Smooth muscle cell (in vitro differentiated cells): ENCODE results near the gene IQCK. TPM values are rescaled to one million over a fixed set of nuclear protein-coding genes. Genes with fewer than 3 reads are reported as not detected.

Experiments used
- DNase-seq: peaks from one replicate; lab custom pipeline; 2025; ENCODE audit not compliant: unreplicated experiment; lab: John Stamatoyannopoulos, UW
- H2AFZ ChIP-seq: fragments of 200-600 bp; sonication (generic); 2 replicates; pipeline ENCODE4 v1.6.0; 2016; ENCODE audit warnings: antibody characterized with exemption, low read depth, mild to moderate bottlenecking
- H3F3A ChIP-seq: fragments of 200-600 bp; sonication (generic); 2 replicates; pipeline ENCODE4 v1.6.0; 2017; ENCODE audit warnings: antibody characterized with exemption, low read depth
- H3K27ac ChIP-seq: fragments of 200-600 bp; sonication (generic); 2 replicates; pipeline ENCODE4 v1.5.1; 2016; ENCODE audit warnings: low read depth, mild to moderate bottlenecking
- H3K27me3 ChIP-seq: fragments of 200-600 bp; sonication (generic); 2 replicates; pipeline ENCODE4 v1.6.1; 2016; ENCODE audit warnings: low read depth, mild to moderate bottlenecking
- H3K36me3 ChIP-seq: fragments of 200-600 bp; sonication (generic); 2 replicates; pipeline ENCODE4 v1.5.1; 2016; ENCODE audit warnings: low read depth
- H3K4me1 ChIP-seq: fragments of 200-600 bp; sonication (generic); 2 replicates; pipeline ENCODE4 v1.5.1; 2016; ENCODE audit warnings: low read depth
- H3K4me2 ChIP-seq: fragments of 200-600 bp; sonication (generic); 2 replicates; pipeline ENCODE4 v1.6.0; 2016; ENCODE audit warnings: mild to moderate bottlenecking
- H3K4me3 ChIP-seq: fragments of 200-600 bp; sonication (generic); 2 replicates; pipeline ENCODE4 v1.5.1; 2016; ENCODE audit warnings: mild to moderate bottlenecking
- H3K79me2 ChIP-seq: fragments of 200-600 bp; sonication (generic); 2 replicates; pipeline ENCODE4 v1.6.0; 2016; ENCODE audit warnings: low read depth, mild to moderate bottlenecking
- H3K9ac ChIP-seq: fragments of 200-600 bp; sonication (generic); 2 replicates; pipeline ENCODE4 v1.6.0; 2016; ENCODE audit warnings: low read depth
- H3K9me3 ChIP-seq: fragments of 200-600 bp; sonication (generic); replicated peaks from 2 replicates; pipeline ENCODE4 v1.5.1; 2016; ENCODE audit warnings: low read depth
- H4K20me1 ChIP-seq: fragments of 200-600 bp; sonication (generic); 2 replicates; pipeline ENCODE4 v1.6.0; 2016; ENCODE audit warnings: low read depth
- CTCF ChIP-seq: fragments of 200-600 bp; sonication (generic); IDR thresholded peaks from 2 replicates; pipeline ENCODE4 v1.5.1; 2017; ENCODE audit warnings: borderline replicate concordance, mild to moderate bottlenecking, antibody characterized with exemption; ENCODE audit not compliant: insufficient read depth, poor library complexity, severe bottlenecking
- WGBS: methylation state at CpG from one replicate; pipeline ENCODE4 v1.1.7; 2016; ENCODE audit warnings: low lambda C conversion rate; 5-methylcytosine and 5-hydroxymethylcytosine counted together
- polyA plus RNA-seq: library from polyadenylated mRNA; unstranded; fragments of >200 nt; fragmentation: Nextera tagmentation; extraction: Ambion mirVana; gene quantifications from 2 replicates; pipeline ENCODE4 v1.2.1, GENCODE V29; 2016
- total RNA-seq: library from RNA; depleted of rRNA; stranded (reverse); fragments of >200 nt; gene quantifications from 2 replicates; pipeline ENCODE4 v1.2.3, GENCODE V29; 2014

IQCK gene
- total and polyA plus RNA-seq, 2 experiments from 2014 or later, result 11.2 to 14.6 TPM

GRCh38 chr16:19824216-19824615 is 106.1 kb downstream of the IQCK start:
- Histone ChIP-seq H3K9ac (no peak overlapping the region), H3F3A (no peaks in the 10 kb centered on the region), H2AFZ (no peak overlapping the region), H3K4me1 (no peaks in the 10 kb centered on the region), H3K79me2 (no peaks in the 10 kb centered on the region), H3K36me3 (no peaks in the 10 kb centered on the region), H3K27me3 (no peaks in the 10 kb centered on the region), H3K4me2 (no peak overlapping the region), H3K9me3 (no peaks in the 10 kb centered on the region), H3K4me3 (no peak overlapping the region), H3K27ac (no peak overlapping the region), H4K20me1 (no peaks in the 10 kb centered on the region)
- WGBS, result 95% methylated on average over 5 of the region's 5 CpGs
- DNase-seq, result no peak
- TF ChIP-seq CTCF, result no peak

DNA sequence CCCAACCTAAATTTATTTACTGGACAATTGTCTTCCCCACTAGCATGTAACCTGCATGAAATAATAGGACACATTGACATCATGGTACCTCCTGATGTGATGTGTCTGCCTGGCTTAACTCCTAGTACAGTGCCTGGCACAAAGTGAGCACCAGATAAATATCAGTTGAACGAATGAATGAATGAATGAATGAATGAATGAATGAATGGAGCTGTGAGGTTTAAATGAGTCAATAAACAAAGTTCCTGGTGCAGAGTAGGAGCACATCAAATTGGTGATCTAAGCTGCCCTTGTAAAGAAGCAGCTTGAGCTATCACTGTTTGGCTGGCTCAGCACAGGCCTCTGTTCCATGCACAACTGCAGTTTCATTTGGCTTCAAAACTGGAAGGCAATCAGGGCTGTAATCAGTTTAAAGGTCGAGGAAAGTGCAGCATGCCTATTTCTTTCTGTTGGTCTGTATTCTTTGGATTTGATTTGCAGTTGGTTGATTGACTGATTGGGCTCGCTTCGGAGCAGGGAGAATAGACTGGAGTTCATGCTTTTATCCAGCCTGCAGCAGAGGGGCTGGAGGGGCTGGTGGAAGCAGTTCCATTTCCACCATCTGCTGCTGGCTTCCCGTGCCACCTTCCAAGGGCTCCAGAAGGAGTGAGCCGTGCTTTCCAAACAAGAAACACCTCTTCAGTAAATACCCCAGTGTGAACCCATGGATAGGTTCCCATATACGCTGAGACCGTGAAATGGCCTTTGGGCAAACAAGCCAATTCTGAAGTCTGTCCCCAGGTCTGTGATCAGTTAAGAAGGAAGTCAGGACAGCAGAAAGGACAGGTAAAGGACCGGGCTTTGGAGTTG is 112.0 kb downstream of the IQCK start:
- WGBS, result 93% methylated on average over 9 of the region's 9 CpGs
- no peaks in the 10 kb centered on the region for H3K27me3 ChIP-seq

DNA sequence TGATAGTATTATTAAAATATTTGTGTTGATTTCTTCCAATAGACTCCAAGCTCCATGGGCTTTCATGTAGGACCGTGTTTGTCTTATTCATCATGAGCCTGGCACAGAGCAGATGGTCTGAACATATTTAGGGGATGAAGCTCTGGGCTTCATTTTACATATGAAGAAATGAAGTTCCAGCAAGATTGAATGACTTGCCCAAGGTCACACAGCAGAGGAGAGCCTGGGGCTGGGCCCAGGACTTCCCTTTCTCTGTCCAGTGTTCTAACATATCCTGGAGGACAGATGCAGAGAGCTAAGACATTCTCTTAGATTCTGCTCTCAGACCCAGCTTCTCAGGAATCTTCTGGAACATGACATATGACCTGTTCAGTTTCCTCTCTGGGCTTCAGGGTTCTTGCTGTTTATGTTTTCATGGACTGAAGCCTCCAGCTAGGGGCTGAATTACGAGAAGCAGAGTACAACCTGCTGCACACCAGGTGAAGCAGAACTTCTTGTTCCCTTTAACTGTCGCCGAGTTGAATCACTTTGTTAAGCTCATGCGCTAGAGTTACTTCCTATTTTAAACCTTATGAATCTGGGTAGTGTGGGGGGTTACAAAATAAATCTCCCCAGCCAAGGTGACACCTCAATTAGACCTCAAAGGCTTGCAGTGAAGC is 113.0 kb downstream of the IQCK start:
- H3K4me3 ChIP-seq, result no peak overlapping the region
- peak overlapping the region; percentile 61 for H3K4me2 ChIP-seq
- no peaks in the 10 kb centered on the region for H3K4me1 ChIP-seq
- no peak overlapping the region for H2AFZ ChIP-seq
- H3K27ac ChIP-seq, result peak overlapping the region; percentile 73
- H3K36me3 ChIP-seq, result no peaks in the 10 kb centered on the region
- H3K9me3 ChIP-seq, result no peaks in the 10 kb centered on the region
- peak overlapping the region; percentile 29 for H3K9ac ChIP-seq
- TF ChIP-seq CTCF, result no peak
- WGBS, result 84% methylated on average over 5 of the region's 5 CpGs
- no peak for DNase-seq
- no peaks in the 10 kb centered on the region for H3K27me3 ChIP-seq
- H3F3A ChIP-seq, result no peaks in the 10 kb centered on the region
- no peaks in the 10 kb centered on the region for H4K20me1 ChIP-seq
- H3K79me2 ChIP-seq, result no peaks in the 10 kb centered on the region

More for the DNA sequence above, 112.0 kb downstream of the IQCK start:
- H4K20me1 ChIP-seq, result no peaks in the 10 kb centered on the region
- H2AFZ ChIP-seq, result no peak overlapping the region
- H3K79me2 ChIP-seq, result no peaks in the 10 kb centered on the region
- DNase-seq, result no peak
- H3K36me3 ChIP-seq, result no peaks in the 10 kb centered on the region
- no peak overlapping the region for H3K27ac ChIP-seq
- no peaks in the 10 kb centered on the region for H3K9me3 ChIP-seq
- H3K9ac ChIP-seq, result no peak overlapping the region
- no peak overlapping the region for H3K4me3 ChIP-seq
- TF ChIP-seq CTCF, result no peak
- H3F3A ChIP-seq, result no peaks in the 10 kb centered on the region
- no peaks in the 10 kb centered on the region for H3K4me1 ChIP-seq
- H3K4me2 ChIP-seq, result no peak overlapping the region
